HepG2 (cell line): ENCODE results near the gene LSM14B. TPM values are rescaled to one million over a fixed set of nuclear protein-coding genes. Genes with fewer than 3 reads are reported as not detected.

Experiments
- AKAP8 ChIP-seq: sonication (generic); formaldehyde crosslinking; IDR thresholded peaks from 2 replicates; pipeline ENCODE4 v1.5.1; 2020; ENCODE audit warnings: mild to moderate bottlenecking, missing genetic modification reagents
- CREB1 ChIP-seq, 2 experiments: fragments of 450-650 bp in 1 of 2; IDR thresholded peaks; 2 replicates each; pipeline ENCODE4 v1.6.1; 2016 to 2017; ENCODE audit warnings: control low read depth in 1 of 2, mild to moderate bottlenecking in 1 of 2, missing compliant biosample characterization in 1 of 2, missing genetic modification characterization in 1 of 2
- ETV6 ChIP-seq: sonication (generic); formaldehyde crosslinking; conservative IDR thresholded peaks from 2 replicates; pipeline ENCODE4 v1.4.0; 2020; ENCODE audit warnings: missing genetic modification reagents
- HOXA9 ChIP-seq: sonication (generic); formaldehyde crosslinking; IDR thresholded peaks from 2 replicates; pipeline ENCODE4 v1.8.1; 2022; ENCODE audit warnings: missing genetic modification reagents, mild to moderate bottlenecking, moderate library complexity, borderline replicate concordance
- MAFG ChIP-seq: sonication (generic); formaldehyde crosslinking; IDR thresholded peaks from 2 replicates; pipeline ENCODE4 v1.5.1; 2020; ENCODE audit warnings: mild to moderate bottlenecking, missing genetic modification reagents
- MYC ChIP-seq: sonication (generic); formaldehyde crosslinking; IDR thresholded peaks from 2 replicates; pipeline ENCODE4 v1.9.0; 2021; ENCODE audit warnings: missing genetic modification reagents, borderline replicate concordance
- NBN ChIP-seq: fragments of 450-650 bp; conservative IDR thresholded peaks from 2 replicates; pipeline ENCODE4 v1.6.1; 2017
- NKX3-1 ChIP-seq: sonication (generic); formaldehyde crosslinking; IDR thresholded peaks from 2 replicates; pipeline ENCODE4 v1.5.0; 2020; ENCODE audit warnings: missing genetic modification reagents
- NR3C1 ChIP-seq: sonication (generic); formaldehyde crosslinking; IDR thresholded peaks from 2 replicates; pipeline ENCODE4 v1.4.0; 2020; ENCODE audit warnings: missing genetic modification reagents
- SMAD1 ChIP-seq: sonication (generic); formaldehyde crosslinking; IDR thresholded peaks from 2 replicates; pipeline ENCODE4 v1.4.0; 2020; ENCODE audit warnings: missing genetic modification reagents, low read depth, mild to moderate bottlenecking, borderline replicate concordance
- SMAD3 ChIP-seq: sonication (generic); formaldehyde crosslinking; IDR thresholded peaks from 2 replicates; pipeline ENCODE4 v1.4.0; 2020; ENCODE audit warnings: missing genetic modification reagents
- SOX6 ChIP-seq, 2 experiments: fragments of 450-650 bp in 1 of 2; sonication (generic) in 1 of 2; formaldehyde crosslinking in 1 of 2; IDR thresholded peaks; 2 replicates each; pipeline versions ENCODE4 v1.4.0 to v1.6.1; 2017 to 2020; ENCODE audit warnings: antibody characterized with exemption in 1 of 2, mild to moderate bottlenecking in 1 of 2, missing genetic modification reagents in 1 of 2
- USF2 ChIP-seq, 2 experiments: sonication (generic) in 1 of 2; formaldehyde crosslinking in 1 of 2; IDR thresholded peaks; 2 replicates each; pipeline versions ENCODE4 v1.5.1 to v1.6.1; 2011 to 2020; ENCODE audit warnings: borderline replicate concordance in 1 of 2, low read depth in 1 of 2, low read length in 1 of 2, mild to moderate bottlenecking in 1 of 2, missing genetic modification reagents in 1 of 2, moderate library complexity in 1 of 2
- ZBTB20 ChIP-seq: sonication (generic); formaldehyde crosslinking; IDR thresholded peaks from 2 replicates; pipeline ENCODE4 v1.8.1; 2023; ENCODE audit warnings: missing genetic modification reagents, low read depth, mild to moderate bottlenecking, borderline replicate concordance
- ZNF18 ChIP-seq: sonication (generic); formaldehyde crosslinking; IDR thresholded peaks from 2 replicates; pipeline ENCODE4 v1.8.0; 2022; ENCODE audit warnings: mild to moderate bottlenecking, missing genetic modification reagents; ENCODE audit not compliant: insufficient replicate concordance
- ZNF232 ChIP-seq: sonication (generic); formaldehyde crosslinking; IDR thresholded peaks from 2 replicates; pipeline ENCODE4 v1.4.0; 2020; ENCODE audit warnings: missing genetic modification reagents, borderline replicate concordance
- ZNF30 ChIP-seq: sonication (generic); formaldehyde crosslinking; IDR thresholded peaks from 2 replicates; pipeline ENCODE4 v1.5.0; 2020; ENCODE audit warnings: mild to moderate bottlenecking, missing genetic modification reagents
- ZNF512B ChIP-seq: sonication (generic); formaldehyde crosslinking; IDR thresholded peaks from 2 replicates; pipeline ENCODE4 v1.5.1; 2020; ENCODE audit warnings: missing genetic modification reagents, mild to moderate bottlenecking, borderline replicate concordance
- ZNF749 ChIP-seq: sonication (generic); formaldehyde crosslinking; IDR thresholded peaks from 2 replicates; pipeline ENCODE4 v1.8.0; 2022; ENCODE audit warnings: mild to moderate bottlenecking, missing genetic modification reagents, moderate library complexity, borderline replicate concordance
- polyA plus RNA-seq, 8 experiments: library from polyadenylated mRNA; depleted of rRNA in 3 of 8; stranded (reverse) in 7 of 8; unstranded in 1 of 8; fragments of >200 nt; fragmentation: Illumina TruSeq in 4 of 8; extraction: Trizol in 4 of 8; gene quantifications; 2 replicates each; pipeline versions ENCODE4 v1.2.1 to v1.2.3, GENCODE V29; 2011 to 2016; ENCODE audit warnings: low read depth in 4 of 8, missing spikeins in 1 of 8, mixed read lengths in 1 of 8; ENCODE audit not compliant: insufficient read depth in 1 of 8
- total RNA-seq, 5 experiments: library from RNA; depleted of rRNA; stranded (reverse); fragments of >200 nt; fragmentation: Illumina TruSeq; extraction: Trizol; gene quantifications; 2 replicates each; pipeline ENCODE4 v1.2.3, GENCODE V29; 2016; ENCODE audit warnings: low read depth in 1 of 5

LSM14B gene
- total and polyA plus RNA-seq, 2 of the 13 experiments (the other 11 are each of a cell fraction or from before 2014, with no cell fraction given), result 43.3 to 79.2 TPM

- TF ChIP-seq USF2 (IDR thresholded peaks at IDR 0.05; ENCODE audit: low read depth, low read length) (no peak), USF2 (CRISPR knock-in tag; IDR thresholded peaks at IDR 0.05; ENCODE audit: borderline replicate concordance) (no peak), SMAD3 (CRISPR knock-in tag) (0 out of 2 replicates have a peak, but pooled peaks have one; percentile 37), CREB1 (IDR thresholded peaks at IDR 0.05) (no peak), CREB1 (CRISPR knock-in tag; IDR thresholded peaks at IDR 0.05) (no peak), AKAP8 (CRISPR knock-in tag) (peak; percentile 62), MYC (CRISPR knock-in tag) (peak; percentile 27), ZNF749 (CRISPR knock-in tag) (no peak), ZNF30 (CRISPR knock-in tag) (no peak), NKX3-1 (CRISPR knock-in tag) (no peak), HOXA9 (CRISPR knock-in tag) (no peak), NBN (no peak), ZNF512B (CRISPR knock-in tag) (no peak), ZNF18 (CRISPR knock-in tag) (no peak), ZBTB20 (CRISPR knock-in tag) (no peak; the same call in 1 of the 2 replicates), ETV6 (CRISPR knock-in tag) (no peak), ZNF232 (no peak), SMAD1 (no peak), SOX6 (IDR thresholded peaks at IDR 0.05) (no peak), SOX6 (CRISPR knock-in tag; IDR thresholded peaks at IDR 0.05) (no peak; the same call in none of the 2 replicates), MAFG (CRISPR knock-in tag) (no peak), NR3C1 (no peak)
Measured at GRCh38 chr20:62141397-62142251, 19.3 kb downstream of the LSM14B start (continued).
